Ovary (tissue), 9 donors: Measurements from ENCODE around the gene FRMPD2. TPM values are rescaled to one million over a fixed set of nuclear protein-coding genes. Genes with fewer than 3 reads are reported as not detected.

ENCODE experiments used
- DNase-seq, 5 donors: peaks; one replicate each; pipeline ENCODE4 v3.0.0-alpha.2; 2019 to 2020
- H3K27ac ChIP-seq, 2 donors: fragments of 200-600 bp; one replicate each; pipeline versions ENCODE4 v1.5.1 to v1.8.0; 2019 to 2022
- H3K27me3 ChIP-seq: fragments of 200-600 bp; one replicate; pipeline ENCODE4 v1.8.0; 2022
- H3K36me3 ChIP-seq: fragments of 200-600 bp; sonication (generic); one replicate; pipeline ENCODE4 v1.5.1; 2019
- H3K4me1 ChIP-seq: one replicate; pipeline ENCODE4 v1.8.1; 2013; ENCODE audit warnings: mild to moderate bottlenecking, moderate library complexity; ENCODE audit not compliant: insufficient read depth
- H3K4me3 ChIP-seq: fragments of 200-600 bp; sonication (generic); one replicate; pipeline ENCODE4 v1.5.1; 2017
- H3K9me3 ChIP-seq, 2 donors: fragments of 200-600 bp in 1 of 2; sonication (generic) in 1 of 2; one replicate each; pipeline versions ENCODE4 v1.5.1 to v1.8.1; 2013 to 2019; ENCODE audit warnings: mild to moderate bottlenecking in 1 of 2, moderate library complexity in 1 of 2
- CTCF ChIP-seq, 3 donors: fragments of 450-650 bp in 2 of 3; fragments of 200-600 bp in 1 of 3; IDR thresholded peaks; one replicate each; pipeline versions ENCODE4 v1.5.1 to v1.8.0; 2016 to 2022; ENCODE audit warnings: antibody characterized with exemption in 3 of 3, mild to moderate bottlenecking in 1 of 3
- EP300 ChIP-seq: sonication (generic); formaldehyde crosslinking; IDR thresholded peaks from one replicate; pipeline ENCODE4 v1.6.1; 2017; ENCODE audit warnings: antibody characterized with exemption
- POLR2A ChIP-seq: fragments of 450-650 bp; IDR thresholded peaks from one replicate; pipeline ENCODE4 v1.6.1; 2017; ENCODE audit warnings: antibody characterized with exemption, mild to moderate bottlenecking, moderate library complexity
- WGBS, 3 donors: extraction: QIAGEN DNeasy Blood & Tissue Kit in 1 of 3; methylation state at CpG; one replicate each; pipeline versions ENCODE4 v1.1.5 to v1.1.7; 2013 to 2017; 5-methylcytosine and 5-hydroxymethylcytosine counted together
- intact Hi-C, 4 donors: fragments of 100-400 bp; cut with DNase I; formaldehyde crosslinking; loops; one replicate each; pipeline versions ENCODE4 v1.11.0 to v1.15.1; 2022 to 2023
- polyA plus RNA-seq, 2 donors: library from polyadenylated mRNA; stranded (reverse); fragments of 200-250 nt in 1 of 2; fragments of 350-450 nt in 1 of 2; fragmentation: Illumina TruSeq in 1 of 2; extraction: RNeasy Lipid Tissue Mini Kit (QIAGEN cat#74804) in 1 of 2; gene quantifications; one replicate each; pipeline ENCODE4 v1.2.3, GENCODE V29; 2013 to 2014
- total RNA-seq, 7 donors: library from RNA; depleted of rRNA in 2 of 7; stranded (reverse); fragments of >200 nt in 2 of 7; fragmentation: NEBNext Ultra II Directional in 3 of 7; extraction: Animal tissue kit (Norgen Biotek cat#: 25700) in 3 of 7; gene quantifications; one replicate each; pipeline versions ENCODE4 v1.1.0 to v1.2.4, GENCODE V29; 2016 to 2023
- donor health status: DM: no; HTN: no; CAD: no; lungs with moderate emphysema.
- donor health status: DM: no; HTN: no; CAD: no.
- donor health status: Bipolar disorder and iron deficiency.
- donor health status: DM: yes; HTN: yes; CAD: no.
- donor health status: DM: no; HTN: no; CAD: no.
- donor health status: DM: yes; HTN: yes; CAD: no.

The FRMPD2 gene
- total and polyA plus RNA-seq, 9 donors = 0.15 to 11.8 (median 0.69) TPM; not detected in 3

GRCh38 chr10:48314107-48314506 is 39.6 kb upstream of the FRMPD2 start:
- no peak for TF ChIP-seq CTCF (IDR thresholded peaks at IDR 0.05)
- no peak for TF ChIP-seq EP300
- TF ChIP-seq POLR2A = no peak
- Histone ChIP-seq H3K4me3 (no peak overlapping the region), H3K36me3 (no peaks in the 10 kb centered on the region), H3K27me3 (no peaks in the 10 kb centered on the region), H3K27ac (no peak overlapping the region), H3K9me3 (no peaks in the 10 kb centered on the region), H3K4me1 (peaks cover 17% of the 10 kb centered on the region)
- intact Hi-C loops = no loop called here
- DNase-seq = no peak
- 91 to 98% (median 98%) methylated on average over 2 of the region's 2 CpGs for WGBS, 3 donors

- Histone ChIP-seq H3K9me3 (no peaks in the 10 kb centered on the region), H3K27me3 (no peaks in the 10 kb centered on the region), H3K4me1 (peaks cover 13% of the 10 kb centered on the region), H3K36me3 (no peaks in the 10 kb centered on the region), H3K4me3 (no peak overlapping the region), H3K27ac (no peak overlapping the region)
- no peak for DNase-seq
- 60 to 68% (median 67%) methylated on average over 2 of the region's 2 CpGs for WGBS, 3 donors
- TF ChIP-seq CTCF (IDR thresholded peaks at IDR 0.05) (no peak), EP300 (no peak), POLR2A (no peak)
- intact Hi-C loops = loop anchor here in 1 of 4 donors (10.0 kb wide), 1 partner anchor 1225 kb away; the partner anchor contains the start of gene ERCC6
These were observed 35.3 kb upstream of the FRMPD2 start for GRCh38 chr10:48309711-48310226.

- peaks cover 8% of the 10 kb centered on the region for H3K4me1 ChIP-seq
- H3K27me3 ChIP-seq = no peaks in the 10 kb centered on the region
- H3K27ac ChIP-seq = no peak overlapping the region
- no peak for DNase-seq
- H3K4me3 ChIP-seq = peak overlapping the region; percentile 88
- H3K36me3 ChIP-seq = no peaks in the 10 kb centered on the region
- 4 to 9% (median 5%) methylated on average over 3 of the region's 3 CpGs for WGBS, 3 donors
- no peaks in the 10 kb centered on the region for H3K9me3 ChIP-seq
- TF ChIP-seq EP300 (no peak), CTCF (IDR thresholded peaks at IDR 0.05) (no peak), POLR2A (no peak)
- intact Hi-C loops = loop anchor here in 1 of 4 donors (10.0 kb wide), 1 partner anchor 1227 kb away; the partner anchor contains the start of gene ERCC6
These were observed 33.2 kb upstream of the FRMPD2 start for GRCh38 chr10:48307711-48308018.

GRCh38 chr10:48306870-48307710 is 32.6 kb upstream of the FRMPD2 start:
- intact Hi-C loops = loop anchor here in 1 of 4 donors (10.0 kb wide), 1 partner anchor 1228 kb away; the partner anchor contains the start of gene ERCC6
- H3K9me3 ChIP-seq = no peaks in the 10 kb centered on the region
- H3K4me1 ChIP-seq = peaks cover 8% of the 10 kb centered on the region
- TF ChIP-seq POLR2A (no peak), EP300 (no peak), CTCF (IDR thresholded peaks at IDR 0.05) (no peak)
- WGBS, 3 donors = 0 to 1% (median 1%) methylated on average over 48 to 69 of the region's 70 CpGs
- peak overlapping the region; percentile 85 to 96 for H3K27ac ChIP-seq
- H3K27me3 ChIP-seq = no peaks in the 10 kb centered on the region
- H3K4me3 ChIP-seq = peak overlapping the region; percentile 88
- H3K36me3 ChIP-seq = no peaks in the 10 kb centered on the region
- peak; percentile 66 to 84 (median 67) for DNase-seq
